Spinal cord (tissue), 10 donors: ENCODE data around the gene RBM24. TPM values are rescaled to one million over a fixed set of nuclear protein-coding genes. Genes with fewer than 3 reads are reported as not detected.

Source experiments
- DNase-seq, 6 donors: peaks; one replicate each; pipeline versions ENCODE4 v3.0.0 to v3.0.0-alpha.2; 2013 to 2015; ENCODE audit warnings: low spot score in 6 of 6, low read depth in 4 of 6
- H3K27ac ChIP-seq: one replicate; pipeline ENCODE4 v1.5.1; 2013; ENCODE audit warnings: low read depth, low read length, control low read depth
- H3K27me3 ChIP-seq: one replicate; pipeline ENCODE4 v1.6.1; 2013; ENCODE audit warnings: low read length; ENCODE audit not compliant: control insufficient read depth, insufficient read depth
- H3K36me3 ChIP-seq: one replicate; pipeline ENCODE4 v1.6.1; 2013; ENCODE audit warnings: low read length; ENCODE audit not compliant: control insufficient read depth, insufficient read depth
- H3K4me1 ChIP-seq: one replicate; pipeline ENCODE4 v1.6.1; 2013; ENCODE audit warnings: low read length; ENCODE audit not compliant: control insufficient read depth, insufficient read depth
- H3K4me3 ChIP-seq: one replicate; pipeline ENCODE4 v1.5.1; 2013; ENCODE audit warnings: low read depth, low read length, control low read depth
- H3K9me3 ChIP-seq: one replicate; pipeline ENCODE4 v1.6.1; 2013; ENCODE audit warnings: low read length; ENCODE audit not compliant: control insufficient read depth, insufficient read depth
- WGBS: methylation state at CpG from one replicate; pipeline ENCODE4 v1.1.5; 2013; ENCODE audit warnings: missing lambda C conversion rate; ENCODE audit not compliant: insufficient coverage; 5-methylcytosine and 5-hydroxymethylcytosine counted together
- polyA plus RNA-seq, 2 donors: library from polyadenylated mRNA; unstranded; fragments of 120-200 nt; gene quantifications; one replicate each; pipeline ENCODE4 v1.2.1, GENCODE V29; 2013; ENCODE audit not compliant: insufficient read length in 2 of 2
- total RNA-seq, 2 donors: library from RNA; depleted of rRNA in 1 of 2; stranded (reverse); fragments of 120-200 nt in 1 of 2; fragments of >200 nt in 1 of 2; gene quantifications; one replicate each; pipeline versions ENCODE4 v1.2.3 to v1.2.4, GENCODE V29; 2013 to 2014
- donor health status: healthy.

Gene RBM24
- total and polyA plus RNA-seq, 4 donors = 2.8 to 3.5 (median 2.9) TPM

DNA sequence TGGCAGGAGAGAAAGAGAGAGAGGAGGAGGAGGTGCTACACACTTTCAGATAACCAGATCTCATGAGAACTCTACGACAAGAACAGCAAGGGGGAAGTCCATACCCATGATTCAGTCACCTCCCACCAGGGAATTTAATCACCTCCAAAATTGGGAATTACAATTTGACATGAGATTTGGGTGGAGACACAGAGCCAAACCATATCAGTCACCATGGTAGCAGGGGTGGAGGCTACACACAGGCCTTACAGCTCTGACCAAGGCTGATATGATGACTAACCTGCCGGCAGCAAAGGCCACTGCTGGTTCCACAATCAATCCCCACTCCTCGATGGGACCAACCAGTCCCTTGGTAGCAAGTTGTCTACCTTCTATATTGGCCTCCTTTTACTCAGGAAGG lies 13.6 kb upstream of the RBM24 start:
- DNase-seq = no peak
- Histone ChIP-seq H3K27ac (no peak overlapping the region), H3K4me1 (no peaks in the 10 kb centered on the region), H3K27me3 (no peaks in the 10 kb centered on the region), H3K36me3 (no peaks in the 10 kb centered on the region), H3K9me3 (no peaks in the 10 kb centered on the region), H3K4me3 (no peak overlapping the region)
- 100% methylated on average over 1 of the region's 3 CpGs for WGBS

DNA sequence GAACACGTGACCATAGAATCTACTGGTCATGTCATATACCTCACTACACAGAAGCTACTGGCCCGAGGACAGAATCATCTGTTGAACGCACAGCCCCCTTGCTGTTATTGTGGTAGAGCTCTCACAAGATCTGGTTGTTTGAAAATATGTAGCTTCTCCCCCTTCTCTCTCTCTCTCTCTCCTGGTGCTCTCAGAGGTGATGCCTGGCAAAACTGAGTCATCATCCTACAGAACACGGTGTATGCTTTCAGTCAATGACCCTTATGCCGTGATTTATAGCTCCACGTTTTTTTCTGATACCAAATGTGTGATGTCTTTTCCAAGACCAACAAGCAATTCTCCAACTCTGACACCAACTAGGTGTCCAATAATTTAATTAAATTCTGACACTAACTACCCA lies 13.0 kb upstream of the RBM24 start:
- no peaks in the 10 kb centered on the region for H3K4me1 ChIP-seq
- DNase-seq = no peak
- H3K36me3 ChIP-seq = no peaks in the 10 kb centered on the region
- no peaks in the 10 kb centered on the region for H3K9me3 ChIP-seq
- WGBS = 88% methylated on average over 3 of the region's 6 CpGs
- H3K27me3 ChIP-seq = no peaks in the 10 kb centered on the region
- no peak overlapping the region for H3K4me3 ChIP-seq
- H3K27ac ChIP-seq = no peak overlapping the region

DNA sequence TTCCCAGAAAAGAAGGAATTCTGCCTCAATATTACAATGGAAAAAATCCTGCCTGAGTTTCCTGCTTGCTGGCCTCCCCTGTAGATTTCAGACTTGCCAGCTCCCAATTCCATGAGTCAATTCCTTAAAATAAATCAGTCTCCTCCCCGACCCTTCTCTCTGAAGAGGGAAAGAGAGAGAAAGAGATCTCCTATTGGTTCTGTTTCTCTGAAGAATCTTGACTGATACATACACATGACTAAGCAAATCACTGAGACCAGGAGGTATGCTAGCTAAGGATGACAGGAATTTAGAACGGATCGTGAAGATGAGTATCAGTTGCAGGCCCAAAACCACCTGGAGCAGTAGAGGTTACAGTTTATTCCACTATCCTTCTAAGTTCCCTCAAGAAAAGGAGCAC lies 11.3 kb upstream of the RBM24 start:
- Histone ChIP-seq H3K36me3 (no peaks in the 10 kb centered on the region), H3K27me3 (no peaks in the 10 kb centered on the region), H3K4me1 (no peaks in the 10 kb centered on the region), H3K4me3 (no peak overlapping the region), H3K27ac (no peak overlapping the region), H3K9me3 (no peaks in the 10 kb centered on the region)
- DNase-seq = no peak
- no CpG with 5 or more reads among the region's 3 CpGs for whole genome bisulfite sequencing

DNA sequence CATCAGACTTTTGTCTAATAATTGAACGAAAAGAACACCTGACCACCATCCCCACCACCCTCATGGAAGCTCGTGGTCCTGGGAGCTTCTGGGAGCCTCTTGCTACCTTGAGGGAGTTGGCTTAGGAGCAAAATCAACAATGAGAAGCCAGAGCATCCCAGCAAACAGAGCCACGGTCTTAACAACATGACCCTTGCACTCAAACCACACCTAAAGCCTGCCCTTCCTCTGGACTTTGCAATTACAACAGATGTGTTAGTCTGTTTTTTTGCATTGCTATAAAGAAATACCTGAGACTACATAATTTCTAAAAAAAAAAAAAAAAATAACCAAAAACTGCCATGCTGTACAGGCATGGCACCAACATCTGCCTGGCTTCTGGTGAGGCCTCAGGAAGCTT lies 9.5 kb upstream of the RBM24 start:
- Histone ChIP-seq H3K4me1 (no peaks in the 10 kb centered on the region), H3K27ac (no peak overlapping the region), H3K4me3 (no peak overlapping the region), H3K9me3 (no peaks in the 10 kb centered on the region), H3K36me3 (no peaks in the 10 kb centered on the region), H3K27me3 (no peaks in the 10 kb centered on the region)
- DNase-seq = no peak
- WGBS = 100% methylated on average over 1 of the region's 3 CpGs

DNA sequence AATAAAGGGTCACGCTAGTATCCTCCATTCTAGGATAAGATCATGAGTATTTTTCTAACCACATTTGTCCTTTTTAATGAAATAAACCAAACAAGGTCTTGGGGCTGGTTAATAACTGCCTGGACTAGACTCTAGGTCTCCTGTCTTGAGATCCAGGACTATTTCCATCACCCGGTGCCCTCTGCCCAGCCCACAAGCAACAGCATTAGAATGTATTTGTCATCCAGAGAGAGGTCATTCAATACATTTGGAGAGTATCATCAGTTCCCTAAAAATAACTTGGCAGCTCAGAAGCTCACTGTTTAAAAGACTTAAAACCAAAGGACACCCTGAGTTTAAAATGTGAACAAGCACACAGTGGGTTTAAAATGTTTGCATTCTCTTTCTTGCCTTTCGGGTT lies 4.4 kb upstream of the RBM24 start:
- 80% methylated on average over 1 of the region's 3 CpGs for WGBS
- H3K4me1 ChIP-seq = peaks cover 8% of the 10 kb centered on the region
- H3K9me3 ChIP-seq = no peaks in the 10 kb centered on the region
- DNase-seq = no peak
- no peaks in the 10 kb centered on the region for H3K27me3 ChIP-seq
- H3K4me3 ChIP-seq = no peak overlapping the region
- no peaks in the 10 kb centered on the region for H3K36me3 ChIP-seq
- no peak overlapping the region for H3K27ac ChIP-seq

DNA sequence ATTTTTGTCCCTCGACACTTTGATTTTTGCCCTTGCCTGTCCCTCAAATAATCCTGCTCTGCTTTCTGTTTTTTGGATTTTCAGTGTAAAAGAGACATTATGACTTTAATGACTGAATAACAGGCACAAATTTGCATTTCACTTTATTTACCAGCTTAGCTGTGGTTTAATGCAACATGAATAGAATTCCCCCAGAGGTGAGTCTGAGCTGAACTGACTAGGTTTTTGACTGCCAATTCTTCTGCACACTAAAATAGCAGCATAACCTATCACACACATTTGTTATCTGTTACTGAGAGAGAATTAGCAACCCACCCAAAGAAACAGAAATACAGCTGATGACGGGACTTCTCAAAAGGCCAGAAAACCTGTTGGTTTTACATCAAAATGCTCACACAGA lies 3.9 kb upstream of the RBM24 start:
- Histone ChIP-seq H3K27me3 (no peaks in the 10 kb centered on the region), H3K4me3 (no peak overlapping the region), H3K27ac (no peak overlapping the region), H3K36me3 (no peaks in the 10 kb centered on the region), H3K4me1 (peaks cover 13% of the 10 kb centered on the region), H3K9me3 (no peaks in the 10 kb centered on the region)
- WGBS = 60% methylated on average over 1 of the region's 2 CpGs
- no peak for DNase-seq

DNA sequence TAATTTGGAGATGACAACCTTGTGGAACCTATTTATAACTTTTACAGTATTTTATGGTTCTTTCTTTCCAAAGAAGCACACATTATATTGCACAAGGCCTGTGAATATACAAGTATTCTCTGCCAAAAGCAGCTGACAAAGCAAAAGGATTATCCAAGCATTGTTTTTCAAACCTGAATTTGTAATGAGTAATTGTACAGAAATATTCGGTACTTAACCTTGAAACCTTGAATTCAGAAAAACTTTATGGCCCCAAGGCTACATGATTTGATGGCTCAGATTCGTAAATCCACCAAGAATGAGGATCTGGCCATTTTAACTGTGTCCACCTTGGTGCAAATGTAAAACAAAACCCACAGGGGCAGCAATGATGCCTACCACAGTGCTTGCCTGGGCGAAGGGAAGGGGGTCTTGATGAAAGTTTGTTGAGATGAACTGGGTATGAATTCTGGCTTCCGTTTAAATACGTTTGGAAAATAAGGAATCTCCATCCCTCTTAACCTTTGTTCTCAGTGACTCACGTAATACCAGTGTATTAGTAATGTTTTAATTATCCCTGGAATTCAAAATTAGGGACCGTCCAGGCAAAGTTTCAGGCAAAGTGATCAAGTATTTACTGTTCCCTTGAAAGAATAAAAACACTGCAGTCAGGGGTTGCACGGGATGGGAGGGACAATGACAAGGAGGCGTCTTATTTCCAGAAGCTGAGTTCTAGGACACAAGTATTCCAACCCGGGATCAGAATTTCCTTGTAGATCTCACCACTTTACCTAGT lies 2.7 kb upstream of the RBM24 start:
- WGBS = 74% methylated on average over 7 of the region's 10 CpGs
- H3K36me3 ChIP-seq = no peaks in the 10 kb centered on the region
- H3K27ac ChIP-seq = no peak overlapping the region
- no peaks in the 10 kb centered on the region for H3K9me3 ChIP-seq
- peaks cover 14% of the 10 kb centered on the region for H3K4me1 ChIP-seq
- H3K27me3 ChIP-seq = peaks cover 7% of the 10 kb centered on the region
- no peak overlapping the region for H3K4me3 ChIP-seq
- DNase-seq = no peak

DNA sequence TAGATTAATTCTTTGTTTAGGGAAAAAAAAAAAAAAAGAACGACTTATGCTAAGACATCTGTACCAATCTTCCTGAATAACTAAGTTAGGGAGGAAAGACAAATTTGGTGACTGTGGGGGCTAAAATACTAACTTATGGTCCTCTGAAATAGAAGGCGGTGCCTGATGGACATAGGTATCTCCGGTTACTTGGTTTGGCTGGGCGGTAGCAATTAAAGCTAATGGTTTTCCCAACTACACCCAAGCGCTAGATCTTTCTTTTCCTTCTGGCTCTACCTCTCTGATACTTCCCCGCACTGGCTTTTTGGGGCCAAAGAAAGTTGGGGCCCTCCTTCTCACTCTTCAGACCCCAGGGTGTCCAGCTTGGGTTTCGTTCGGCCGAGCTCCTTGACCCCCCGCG lies 1.0 kb upstream of the RBM24 start:
- Histone ChIP-seq H3K4me1 (peaks cover 14% of the 10 kb centered on the region), H3K27ac (no peak overlapping the region), H3K36me3 (no peaks in the 10 kb centered on the region), H3K4me3 (peak overlapping the region; percentile 34), H3K9me3 (no peaks in the 10 kb centered on the region), H3K27me3 (peaks cover 8% of the 10 kb centered on the region)
- DNase-seq = no peak
- 35% methylated on average over 8 of the region's 11 CpGs for WGBS

DNA sequence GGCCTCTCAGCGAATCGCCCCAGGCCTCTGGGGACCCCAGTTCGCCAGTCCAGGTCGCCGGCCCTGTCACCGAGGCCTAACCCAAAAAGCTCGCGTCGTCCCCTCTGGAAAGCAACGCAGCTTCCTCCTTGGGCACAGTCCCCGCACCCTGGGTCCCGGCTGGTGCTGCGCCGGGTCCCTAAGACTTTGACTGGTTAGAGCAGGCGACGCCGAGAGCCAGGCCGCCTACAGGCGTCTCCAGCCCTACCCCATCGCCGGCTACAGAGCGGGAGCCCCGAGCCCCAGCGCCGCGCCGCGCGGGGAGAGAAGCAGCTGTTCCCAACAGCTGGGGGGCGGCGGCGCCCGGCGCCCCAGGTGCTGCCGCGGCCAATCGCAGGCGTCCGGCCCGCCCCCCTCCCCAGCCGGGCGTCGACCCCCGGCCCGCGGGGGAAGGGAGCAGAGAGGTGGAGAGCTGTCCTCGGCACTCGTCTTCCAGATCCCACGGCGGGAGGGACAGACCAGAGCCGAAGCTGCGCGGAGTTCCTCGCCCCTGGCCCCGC lies 540 bp upstream of the RBM24 start:
- peak in 2 of 6 donors; percentile 69 to 71 for DNase-seq
- Histone ChIP-seq H3K9me3 (no peaks in the 10 kb centered on the region), H3K36me3 (no peaks in the 10 kb centered on the region), H3K4me3 (peak overlapping the region; percentile 34), H3K4me1 (peaks cover 14% of the 10 kb centered on the region), H3K27ac (no peak overlapping the region), H3K27me3 (peaks cover 8% of the 10 kb centered on the region)
- 1% methylated on average over 55 of the region's 55 CpGs for WGBS
